NOMO-1 treated with dmso at 0.1 percent for 144 hours (cell line): ENCODE measurements around the gene DOCK7.
"Not testable (repeated sequence)": the region's sequence is repeated elsewhere in the genome, so short reads cannot be mapped to it uniquely, and the experiment has no call there.

Source experiments
- DNase-seq: peaks from one replicate; lab custom pipeline; 2025; ENCODE audit not compliant: unreplicated experiment; lab: John Stamatoyannopoulos, UW

DOCK7 gene

DNA sequence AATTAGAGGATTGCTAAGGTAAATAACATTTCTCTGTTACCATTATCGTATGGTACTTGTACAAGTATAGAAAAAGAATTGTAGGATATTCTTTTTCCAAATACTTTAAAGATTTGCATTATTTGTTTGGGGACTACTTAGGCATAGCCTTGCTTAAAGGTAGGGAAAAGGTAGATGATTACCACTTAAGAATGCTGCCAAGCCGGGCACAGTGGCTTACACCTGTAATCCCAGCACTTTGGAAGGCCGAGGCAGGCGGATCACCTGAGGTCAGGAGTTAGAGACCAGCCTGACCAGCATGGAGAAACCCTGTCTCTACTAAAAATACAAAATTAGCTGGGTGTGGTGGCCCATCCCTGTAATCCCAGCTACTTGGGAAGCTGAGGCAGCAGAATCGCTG is 10.0 kb upstream of the DOCK7 start:
- not testable (repeated sequence) for DNase-seq

GRCh38 chr1:62694479-62694878 is 6.3 kb upstream of the DOCK7 start:
- not testable (repeated sequence) for DNase-seq

DNA sequence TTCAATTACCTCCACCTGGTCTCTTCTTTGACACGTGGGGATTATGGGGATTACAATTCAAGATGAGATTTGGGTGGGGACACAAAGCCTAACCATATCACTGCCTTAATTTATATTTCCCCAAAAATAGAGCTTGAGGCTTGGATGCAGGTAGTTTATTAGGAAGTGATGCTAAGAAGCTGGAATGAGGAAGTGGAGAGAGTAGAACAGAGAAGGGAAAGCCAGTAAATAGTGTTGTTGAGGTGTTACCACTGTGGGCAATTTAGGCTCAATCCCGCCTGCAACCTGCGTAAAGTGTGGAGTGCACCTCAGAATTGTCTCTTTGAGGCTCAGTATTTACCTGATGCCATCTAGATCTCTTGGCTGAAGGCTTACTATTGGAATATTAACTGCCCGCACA is 4.9 kb upstream of the DOCK7 start:
- DNase-seq, result no peak

DNA sequence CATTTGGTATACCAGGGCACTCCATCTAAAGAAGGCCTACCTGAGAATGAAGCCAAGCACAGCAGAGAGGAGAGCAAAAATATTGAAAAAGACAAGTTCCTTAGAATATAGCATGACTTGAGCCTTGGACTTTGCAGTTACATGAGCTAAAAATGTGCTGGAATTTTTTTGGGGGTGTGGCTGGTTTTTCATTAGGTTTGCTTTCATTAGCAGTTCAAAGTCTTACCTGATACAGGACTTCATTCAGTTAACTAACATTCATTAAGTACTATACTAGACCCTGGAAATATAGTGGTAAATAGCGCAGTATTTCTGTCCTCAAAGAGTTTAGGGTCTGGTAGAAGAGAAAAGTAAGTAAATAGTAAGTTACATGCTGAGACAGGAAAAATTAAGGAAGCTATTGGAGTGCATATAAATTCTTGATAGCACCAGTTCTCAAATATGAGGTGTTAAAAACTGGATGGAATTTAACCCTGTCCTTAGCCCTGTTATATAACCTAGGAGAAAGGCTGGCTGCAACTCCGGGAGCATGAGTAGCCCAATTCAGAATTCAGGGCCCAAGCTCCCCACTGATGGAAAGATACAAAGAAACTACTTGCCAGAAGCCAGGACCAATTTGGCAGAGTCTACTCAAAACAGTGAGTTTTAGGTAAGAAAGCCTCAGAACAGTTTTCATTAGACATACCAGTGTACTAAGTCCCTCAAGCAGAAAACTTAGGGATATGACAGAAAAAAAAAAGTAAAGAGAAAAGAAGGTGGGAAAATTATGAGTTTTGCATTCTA is 3.1 kb upstream of the DOCK7 start:
- no peak for DNase-seq

DNA sequence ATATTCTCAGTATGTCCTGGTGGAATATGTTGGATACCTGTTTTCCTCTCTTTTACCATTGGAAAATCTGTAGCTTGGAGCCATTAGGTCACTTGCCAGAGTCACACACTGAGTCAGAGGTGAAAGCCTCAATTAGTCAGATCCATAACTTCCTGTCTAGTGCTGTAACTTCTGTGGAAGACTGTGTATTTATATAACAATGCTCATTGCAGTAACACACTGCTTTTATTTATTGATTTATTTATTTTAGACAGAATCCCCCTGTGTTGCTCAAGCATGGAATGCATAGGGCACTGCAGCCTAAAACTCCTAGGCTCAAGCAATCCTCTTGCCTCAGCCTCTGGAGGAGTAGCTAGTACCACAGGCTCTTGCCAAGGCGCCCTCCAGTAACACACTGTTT is 1.3 kb upstream of the DOCK7 start:
- DNase-seq, result no peak

DNA sequence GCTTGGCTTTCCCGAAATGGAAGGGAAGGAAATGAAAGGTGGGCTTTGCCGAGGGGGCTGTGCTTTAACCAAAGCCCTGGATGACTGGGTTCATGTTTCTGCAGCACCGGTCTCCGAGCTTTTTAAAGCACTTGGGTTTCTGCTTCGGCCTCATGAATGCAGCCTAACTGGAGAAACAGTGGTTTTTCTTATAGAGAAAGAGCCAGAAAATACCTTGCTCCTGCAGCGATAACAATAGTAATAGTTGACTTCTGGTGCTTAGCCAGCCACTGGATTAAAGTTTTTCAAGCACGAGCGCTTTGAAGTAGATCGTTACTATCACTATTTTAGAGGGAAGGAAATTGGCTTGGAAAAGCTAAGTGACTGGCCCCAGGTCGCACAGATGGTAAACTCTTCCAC is 500 bp upstream of the DOCK7 start:
- DNase-seq, result no peak

GRCh38 chr1:62687421-62687902 is 724 bp downstream of the DOCK7 start:
- peak; percentile 14 for DNase-seq

- DNase-seq, result no peak
Observed at GRCh38 chr1:62686822-62687221, 1.4 kb downstream of the DOCK7 start.

GRCh38 chr1:62685431-62685859 is 2.7 kb downstream of the DOCK7 start:
- no peak for DNase-seq

DNA sequence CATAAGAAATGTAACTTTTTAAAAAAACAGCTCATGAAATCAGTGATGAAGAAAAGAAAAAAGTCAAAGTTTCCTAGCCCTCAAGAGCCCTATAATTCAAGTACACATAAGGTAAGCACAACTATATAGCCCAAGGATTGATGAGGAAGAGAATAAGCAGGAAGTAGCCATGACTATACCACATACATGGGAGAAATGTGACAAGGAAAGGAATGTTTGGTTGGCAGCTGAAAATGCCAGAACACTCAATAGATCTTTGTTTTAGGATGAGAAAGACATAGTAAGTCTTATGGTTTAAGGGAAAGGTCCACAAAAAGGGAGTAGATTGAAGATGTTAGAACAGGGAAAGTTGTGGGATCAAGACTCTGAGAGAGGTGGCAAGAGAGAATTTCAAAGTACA is 5.7 kb downstream of the DOCK7 start:
- DNase-seq, result no peak

DNA sequence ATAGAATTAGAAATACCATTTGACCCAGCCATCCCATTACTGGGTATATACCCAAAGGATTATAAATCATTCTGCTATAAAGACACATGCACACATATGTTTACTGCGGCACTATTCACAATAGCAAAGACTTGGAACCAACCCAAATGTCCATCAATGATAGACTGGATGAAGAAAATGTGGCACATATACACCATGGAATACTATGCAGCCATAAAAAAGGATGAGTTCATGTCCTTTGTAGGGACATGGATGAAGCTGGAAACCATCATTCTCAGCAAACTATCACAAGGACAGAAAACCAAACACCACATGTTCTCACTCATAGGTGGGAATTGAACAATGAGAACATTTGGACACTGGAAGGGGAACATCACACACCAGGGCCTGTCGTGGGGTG is 7.2 kb downstream of the DOCK7 start:
- not testable (repeated sequence) for DNase-seq

- not testable (repeated sequence) for DNase-seq
Observed at GRCh38 chr1:62677822-62678221, 10.4 kb downstream of the DOCK7 start.

DNA sequence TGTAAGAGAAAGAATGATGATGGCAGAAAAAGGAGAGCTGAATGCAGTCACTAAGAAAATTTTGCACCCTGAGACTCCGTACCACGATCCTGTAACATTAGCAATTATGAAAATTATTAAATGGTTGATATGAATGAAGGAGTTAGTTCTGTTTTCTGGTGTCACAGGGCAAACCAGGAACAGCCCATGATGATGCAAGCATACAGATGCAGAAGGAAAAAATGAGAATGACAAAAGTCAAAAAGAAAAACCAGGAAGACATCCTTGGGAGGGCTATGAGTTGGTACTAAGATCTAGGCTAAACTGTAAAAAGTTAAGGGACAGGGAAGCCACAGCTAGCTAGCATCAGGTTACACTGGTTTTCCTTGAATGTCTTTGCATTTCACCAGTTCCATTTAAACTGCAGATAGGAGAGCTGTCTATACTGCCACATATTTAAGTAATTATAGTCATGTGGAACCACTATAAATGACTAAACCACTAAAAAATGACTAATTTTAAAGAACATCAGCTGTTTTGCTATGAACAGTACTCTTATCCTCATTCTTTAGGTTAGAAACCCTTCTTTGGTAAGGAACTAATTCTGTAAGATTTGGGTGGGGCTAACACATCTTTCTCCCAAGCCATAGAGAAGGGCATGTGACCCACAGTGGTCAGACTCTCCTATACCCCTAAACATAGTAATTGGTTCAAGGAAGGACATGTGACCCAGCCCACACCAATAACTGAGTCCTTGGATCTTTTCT is 11.4 kb downstream of the DOCK7 start:
- no peak for DNase-seq

DNA sequence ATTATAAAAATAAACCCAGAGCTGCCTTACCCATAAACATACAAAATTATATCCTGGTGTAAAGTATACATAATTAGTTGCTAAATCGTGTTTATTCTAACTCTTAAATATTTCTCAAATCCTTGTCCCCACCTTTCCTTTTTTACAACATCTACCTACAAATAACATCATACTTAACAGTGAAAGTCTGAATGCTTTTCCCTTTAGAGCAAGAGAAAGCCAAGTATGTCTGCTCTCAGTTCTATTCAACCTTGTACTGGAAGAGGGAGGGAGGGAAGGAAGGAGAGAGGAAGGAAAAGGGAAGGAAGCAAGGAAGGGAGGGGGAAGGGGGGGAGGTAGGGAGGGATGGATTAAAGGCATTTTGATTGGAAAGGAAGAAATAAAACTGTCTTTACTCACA is 14.6 kb downstream of the DOCK7 start:
- no peak for DNase-seq

DNA sequence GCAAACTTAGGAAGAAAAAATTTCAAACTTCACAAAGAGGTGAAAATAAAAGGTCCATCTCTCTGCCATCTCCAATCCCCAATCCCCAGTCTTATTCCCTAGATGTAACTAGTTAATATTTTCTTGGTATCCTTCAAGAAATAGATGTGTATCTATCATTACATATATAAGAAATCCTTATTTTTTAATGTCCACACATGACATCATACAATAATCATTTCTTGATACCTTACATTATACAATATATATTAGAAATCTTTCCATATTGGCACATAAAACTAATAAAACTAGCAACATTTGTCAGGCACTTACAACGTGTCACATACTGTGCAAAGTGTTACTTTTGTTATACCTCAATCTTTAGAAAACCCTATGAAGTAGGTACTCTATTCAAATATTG is 16.2 kb downstream of the DOCK7 start:
- DNase-seq, result no peak

DNA sequence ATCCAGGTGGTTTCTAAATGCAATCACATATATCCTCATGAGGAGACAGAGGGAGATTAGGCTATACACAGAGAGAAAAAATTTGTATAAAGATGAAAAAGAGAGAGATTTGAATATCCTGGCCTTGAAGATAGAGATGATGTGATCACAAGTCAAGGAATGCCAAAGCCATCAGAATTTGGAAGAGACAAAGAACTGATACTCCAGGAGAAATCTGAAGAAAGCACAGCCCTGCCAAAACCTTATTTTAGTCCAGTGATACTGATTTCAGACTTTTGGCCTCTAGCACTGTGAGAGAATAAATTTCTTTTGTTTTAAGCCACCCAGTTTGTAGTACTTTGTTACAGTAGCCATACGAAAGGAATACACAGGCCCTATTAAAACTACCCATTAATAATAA is 33.4 kb downstream of the DOCK7 start:
- no peak for DNase-seq

- no peak for DNase-seq
Observed at GRCh38 chr1:62652387-62652786, 35.8 kb downstream of the DOCK7 start.

DNA sequence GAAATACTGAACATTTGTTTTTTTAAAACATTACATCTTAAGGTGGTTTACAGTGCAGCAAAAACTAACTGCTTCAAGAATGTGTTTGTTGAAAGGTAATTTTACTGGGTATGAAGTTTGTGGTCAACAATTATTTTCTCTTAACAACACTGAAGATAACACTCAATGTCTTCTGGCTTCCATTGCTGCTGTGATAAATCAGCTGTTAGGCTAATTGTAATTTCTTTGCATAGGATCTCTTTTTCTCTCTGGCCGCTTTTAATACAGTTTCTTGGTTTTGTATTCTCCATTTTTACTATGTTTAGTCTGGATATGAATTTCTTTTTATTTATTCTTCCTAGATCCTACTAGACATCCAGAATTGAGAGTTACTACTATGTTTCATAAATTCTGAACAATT is 44.9 kb downstream of the DOCK7 start:
- DNase-seq, result no peak

DNA sequence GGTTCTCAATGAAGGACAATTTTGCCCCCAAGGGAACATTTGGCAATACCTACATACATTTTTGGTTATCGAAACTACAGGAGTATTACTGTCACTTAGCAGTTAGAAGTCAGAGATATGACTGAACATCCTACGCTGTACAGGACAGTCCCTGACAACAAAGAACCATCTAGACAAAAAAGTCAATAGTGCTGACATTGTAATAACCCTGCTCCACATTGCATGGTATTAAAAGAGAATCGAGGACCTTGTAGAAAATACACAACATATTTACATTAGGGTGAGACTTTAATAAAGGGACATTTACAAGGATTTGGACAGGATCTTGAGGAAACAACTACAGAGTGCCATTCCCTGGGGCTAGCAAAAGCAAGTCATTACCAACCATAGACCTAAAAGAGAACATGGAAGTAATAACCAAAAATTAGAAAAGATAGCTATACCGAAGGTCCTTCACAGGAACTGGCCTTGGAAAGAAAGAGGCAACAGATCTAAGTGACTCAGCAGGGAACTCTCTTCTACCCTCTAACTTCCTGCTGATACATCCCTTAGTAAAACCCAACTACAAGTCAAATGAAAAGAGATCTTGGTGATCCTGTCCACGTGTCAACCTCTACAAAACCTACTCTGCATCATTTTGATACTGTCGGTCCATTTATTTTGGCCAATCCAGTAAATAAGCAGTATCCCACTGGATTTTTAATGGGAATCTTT is 50.6 kb downstream of the DOCK7 start:
- DNase-seq, result no peak

- DNase-seq, result no peak
Observed at GRCh38 chr1:62628506-62628905, 59.7 kb downstream of the DOCK7 start.

DNA sequence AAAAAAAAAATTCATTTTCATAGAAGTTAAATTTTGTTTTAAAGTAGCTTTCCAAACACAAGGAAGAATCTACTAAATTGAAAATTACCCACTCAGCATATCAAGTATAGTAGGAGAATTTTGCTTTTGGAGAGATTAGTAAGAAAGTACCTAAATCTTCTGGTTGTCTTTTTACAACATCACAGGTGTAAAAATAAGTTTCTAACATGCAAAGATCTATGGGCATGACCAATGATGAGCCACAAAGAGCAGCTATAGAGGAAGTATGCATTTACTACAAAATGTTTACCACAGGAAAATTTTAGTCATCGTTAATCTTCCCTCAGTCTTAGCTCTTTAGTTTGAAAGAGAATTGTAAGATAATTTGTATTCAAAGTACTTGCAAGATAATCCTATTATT is 62.8 kb downstream of the DOCK7 start:
- peak; percentile 26 for DNase-seq

- no peak for DNase-seq
Observed at GRCh38 chr1:62621907-62622306, 66.3 kb downstream of the DOCK7 start.
